H1 (cell line): ENCODE data around the gene FKBP6. TPM values are rescaled to one million over a fixed set of nuclear protein-coding genes. Genes with fewer than 3 reads are reported as not detected.

Source experiments
- CTCF ChIA-PET: fragments of 300-600 bp; sonication (Branson Sonifier 250); formaldehyde crosslinking; loops from one replicate; lab custom pipeline; 2021; ENCODE audit not compliant: partially characterized antibody; lab: Charles Lee
- POLR2A ChIA-PET: fragments of 300-600 bp; sonication (Branson Sonifier 250); formaldehyde crosslinking; loops from one replicate; lab custom pipeline; 2021; ENCODE audit warnings: inconsistent platforms; ENCODE audit not compliant: partially characterized antibody; lab: Charles Lee
- DNase-seq, 2 experiments: peaks; one replicate each; pipeline versions ENCODE4 v3.0.0 to v3.0.0-alpha.2; 2010 to 2022; ENCODE audit warnings: low spot score in 2 of 2, low read depth in 1 of 2, mixed read lengths in 1 of 2
- FAIRE-seq: peaks from 2 replicates; lab custom pipeline; 2011; peaks lifted over from hg19 to GRCh38; lab: Jason Lieb, UNC
- H2AFZ ChIP-seq: 2 replicates; pipeline ENCODE4 v1.8.1; 2012; ENCODE audit warnings: low read length, inconsistent platforms
- H2AK5ac ChIP-seq: 2 replicates; pipeline ENCODE4 v1.6.1; 2013; ENCODE audit warnings: low read depth, low read length
- H2BK120ac ChIP-seq: replicated peaks from 2 replicates; pipeline ENCODE3; 2013; ENCODE audit warnings: low read depth, low read length, inconsistent platforms
- H2BK12ac ChIP-seq: 2 replicates; pipeline ENCODE4 v1.6.1; 2013; ENCODE audit warnings: low read depth, low read length
- H2BK15ac ChIP-seq: 2 replicates; pipeline ENCODE4 v1.6.1; 2013; ENCODE audit warnings: low read length
- H2BK20ac ChIP-seq: 2 replicates; pipeline ENCODE4 v1.6.1; 2013; ENCODE audit warnings: low read length
- H2BK5ac ChIP-seq: 2 replicates; pipeline ENCODE4 v1.6.1; 2013; ENCODE audit warnings: low read depth, low read length
- H3K14ac ChIP-seq: 2 replicates; pipeline ENCODE4 v1.6.1; 2013; ENCODE audit warnings: inconsistent platforms; ENCODE audit not compliant: insufficient read length
- H3K18ac ChIP-seq: 2 replicates; pipeline ENCODE4 v1.6.1; 2013; ENCODE audit warnings: low read length; ENCODE audit errors: extremely low read depth
- H3K23ac ChIP-seq: 2 replicates; pipeline ENCODE4 v1.6.1; 2013; ENCODE audit warnings: inconsistent platforms; ENCODE audit not compliant: insufficient read length
- H3K23me2 ChIP-seq: 2 replicates; pipeline ENCODE4 v1.6.1; 2013; ENCODE audit warnings: low read depth, low read length
- H3K27ac ChIP-seq: 2 replicates; pipeline ENCODE4 v1.6.1; 2011; ENCODE audit warnings: low read depth, low read length, inconsistent platforms
- H3K27me3 ChIP-seq, 4 experiments: replicated peaks in 1 of 4; 1 replicate in 1 of 4; 2 replicates in 3 of 4; pipeline versions ENCODE4 v1.6.1 to v1.8.1; 2011 to 2013; ENCODE audit warnings: low read length in 3 of 4, mild to moderate bottlenecking in 3 of 4, inconsistent platforms in 2 of 4, mixed read lengths in 2 of 4, moderate library complexity in 1 of 4; ENCODE audit not compliant: control insufficient read depth in 3 of 4, insufficient read depth in 3 of 4; ENCODE audit errors: extremely low read depth in 1 of 4
- H3K36me3 ChIP-seq, 4 experiments: 2 replicates each; pipeline versions ENCODE4 v1.6.1 to v1.8.1; 2011 to 2013; ENCODE audit warnings: mild to moderate bottlenecking in 4 of 4, low read length in 3 of 4, moderate library complexity in 2 of 4, control low read depth in 1 of 4, inconsistent platforms in 1 of 4; ENCODE audit not compliant: insufficient read depth in 4 of 4, control insufficient read depth in 2 of 4
- H3K4ac ChIP-seq: replicated peaks from 2 replicates; pipeline ENCODE3; 2013; ENCODE audit warnings: low read length, low read depth, mixed read lengths, inconsistent platforms; ENCODE audit not compliant: insufficient read length
- H3K4me1 ChIP-seq, 4 experiments: replicated peaks in 1 of 4; 1 replicate in 1 of 4; 2 replicates in 3 of 4; pipeline versions ENCODE4 v1.6.1 to v1.8.1; 2011 to 2013; ENCODE audit warnings: low read length in 3 of 4, inconsistent platforms in 2 of 4, mixed read lengths in 1 of 4; ENCODE audit not compliant: insufficient read depth in 4 of 4, control insufficient read depth in 3 of 4
- H3K4me2 ChIP-seq, 2 experiments: 2 replicates each; pipeline versions ENCODE4 v1.6.1 to v1.8.1; 2011 to 2013; ENCODE audit warnings: low read depth in 2 of 2, low read length in 2 of 2, control low read depth in 1 of 2, inconsistent platforms in 1 of 2, mild to moderate bottlenecking in 1 of 2; ENCODE audit not compliant: insufficient read depth in 1 of 2
- H3K4me3 ChIP-seq, 4 experiments: fragments of 200-600, 300-600 bp in 1 of 4; sonication (generic), shearing (Covaris generic), sonication (Bioruptor Twin) in 1 of 4; 2 replicates each; pipeline versions ENCODE4 v1.5.1 to v1.8.1; 2011 to 2016; ENCODE audit warnings: low read length in 4 of 4, low read depth in 3 of 4, control low read depth in 2 of 4, inconsistent platforms in 2 of 4, mild to moderate bottlenecking in 2 of 4, mixed read lengths in 1 of 4, moderate library complexity in 1 of 4; ENCODE audit not compliant: insufficient read depth in 2 of 4; ENCODE audit errors: extremely low read depth in 1 of 4
- H3K56ac ChIP-seq: replicated peaks from 2 replicates; pipeline ENCODE3; 2013; ENCODE audit warnings: low read depth, mild to moderate bottlenecking, mixed read lengths, low read length, inconsistent platforms; ENCODE audit not compliant: insufficient read length
- H3K79me1 ChIP-seq: 2 replicates; pipeline ENCODE4 v1.6.1; 2013; ENCODE audit warnings: low read depth, low read length, control low read depth
- H3K79me2 ChIP-seq, 2 experiments: 2 replicates each; pipeline versions ENCODE4 v1.6.1 to v1.8.1; 2012 to 2013; ENCODE audit warnings: low read length in 2 of 2, mild to moderate bottlenecking in 2 of 2, inconsistent platforms in 1 of 2; ENCODE audit not compliant: insufficient read depth in 2 of 2, control insufficient read depth in 1 of 2
- H3K9ac ChIP-seq, 4 experiments: replicated peaks in 1 of 4; 1 replicate in 1 of 4; 2 replicates in 3 of 4; pipeline versions ENCODE4 v1.6.1 to v1.8.1; 2011 to 2013; ENCODE audit warnings: low read depth in 3 of 4, low read length in 3 of 4, control low read depth in 2 of 4, mild to moderate bottlenecking in 2 of 4, moderate library complexity in 2 of 4, inconsistent platforms in 1 of 4; ENCODE audit errors: extremely low read depth in 1 of 4
- H3K9me3 ChIP-seq, 2 experiments: 2 replicates each; pipeline versions ENCODE4 v1.6.1 to v1.8.1; 2012 to 2013; ENCODE audit warnings: mild to moderate bottlenecking in 2 of 2, moderate library complexity in 2 of 2, control low read depth in 1 of 2, inconsistent platforms in 1 of 2, low read depth in 1 of 2, low read length in 1 of 2, mixed read lengths in 1 of 2; ENCODE audit not compliant: insufficient read depth in 2 of 2
- H4K20me1 ChIP-seq, 2 experiments: replicated peaks in 1 of 2; 2 replicates each; pipeline versions ENCODE3 to v1.8.1; 2011 to 2013; ENCODE audit warnings: inconsistent platforms in 2 of 2, low read length in 2 of 2, mild to moderate bottlenecking in 1 of 2; ENCODE audit not compliant: insufficient read depth in 2 of 2, control insufficient read depth in 1 of 2
- H4K5ac ChIP-seq: 2 replicates; pipeline ENCODE4 v1.6.1; 2013; ENCODE audit warnings: low read length, low read depth, mixed read lengths, inconsistent platforms; ENCODE audit not compliant: insufficient read length
- H4K8ac ChIP-seq: 2 replicates; pipeline ENCODE4 v1.8.0; 2013; ENCODE audit warnings: mild to moderate bottlenecking, moderate library complexity, low read length, inconsistent platforms; ENCODE audit not compliant: insufficient read depth; ENCODE audit errors: extremely low read depth
- H4K91ac ChIP-seq: replicated peaks from 2 replicates; pipeline ENCODE3; 2013; ENCODE audit warnings: low read length, mixed read lengths, inconsistent platforms; ENCODE audit not compliant: insufficient read length
- RNF2 ChIP-seq: fragments of 200-900, 300-1000 bp; sonication (generic); IDR thresholded peaks from 2 replicates; pipeline ENCODE4 v1.7.1; 2016; ENCODE audit warnings: borderline replicate concordance, low read depth, mild to moderate bottlenecking, antibody characterized with exemption, low read length; ENCODE audit not compliant: poor library complexity, severe bottlenecking; ENCODE audit errors: missing control alignments
- SIX5 ChIP-seq: IDR thresholded peaks from 2 replicates; pipeline ENCODE4 v1.6.1; 2011; ENCODE audit warnings: mild to moderate bottlenecking, low read depth, low read length
- TAF1 ChIP-seq: IDR thresholded peaks from 2 replicates; pipeline ENCODE4 v1.6.1; 2011; ENCODE audit warnings: mild to moderate bottlenecking, low read depth, low read length
- WGBS, 2 experiments: shearing (Covaris generic) in 1 of 2; methylation state at CpG; one replicate each; pipeline versions ENCODE4 v1.1.6 to v1.1.7; 2013 to 2015; ENCODE audit warnings: low lambda C conversion rate in 2 of 2, mixed read lengths in 2 of 2, inconsistent platforms in 1 of 2, low coverage in 1 of 2, missing lambda C conversion rate in 1 of 2; ENCODE audit not compliant: insufficient replicate concordance in 2 of 2, insufficient coverage in 1 of 2, insufficient read length in 1 of 2; ENCODE audit errors: extremely low coverage in 1 of 2, missing lambda C conversion rate in 1 of 2; 5-methylcytosine and 5-hydroxymethylcytosine counted together
- polyA plus RNA-seq, 7 experiments: library from polyadenylated mRNA; depleted of rRNA in 3 of 7; stranded (reverse) in 5 of 7; unstranded in 2 of 7; fragments of >200 nt in 5 of 7; fragments of 200-250 nt in 2 of 7; gene quantifications; 1 replicate in 5 of 7; 2 replicates in 1 of 7; 4 replicates in 1 of 7; pipeline versions ENCODE4 v1.2.1 to v1.2.3, GENCODE V29; 2011 to 2013; ENCODE audit warnings: missing spikeins in 2 of 7, mixed read lengths in 2 of 7
- total RNA-seq: library from RNA; stranded (reverse); fragmentation: NEBNext Ultra II Directional; extraction: Animal tissue kit (Norgen Biotek cat#: 25700); gene quantifications from 2 replicates; pipeline ENCODE4 v1.2.1, GENCODE V29; 2021
- TF ChIP-seq, protein P1 (sequence below): IDR thresholded peaks from 2 replicates; pipeline ENCODE4 v1.6.1; 2012; ENCODE audit warnings: low read length, inconsistent platforms

Gene FKBP6
- total and polyA plus RNA-seq, 2 of the 8 experiments (the other 6 are each of a cell fraction or from before 2014, with no cell fraction given), result 0.14 to 0.19 TPM

DNA sequence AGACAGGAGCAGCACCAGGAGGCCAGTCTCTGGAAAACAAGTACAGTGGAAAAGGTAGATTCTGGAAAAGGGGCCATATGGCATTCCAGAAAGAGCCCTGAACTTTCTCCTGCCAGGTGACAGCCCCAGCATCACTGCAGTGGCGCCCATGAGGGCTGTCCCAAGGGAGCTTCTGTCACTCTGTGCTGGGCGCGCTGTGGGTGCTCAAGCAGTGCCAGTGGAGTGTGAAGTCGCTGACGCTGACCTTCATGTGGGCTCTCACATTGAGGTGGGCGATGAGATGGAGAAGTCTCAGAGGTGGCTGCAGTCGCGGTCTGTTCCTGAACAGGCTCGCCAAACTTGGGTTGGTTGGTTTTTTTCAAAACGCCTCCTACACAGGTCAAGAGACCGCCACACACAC is 38.2 kb downstream of the FKBP6 start:
- Histone ChIP-seq H2AFZ (no peak overlapping the region), H3K23me2 (no peaks in the 10 kb centered on the region), H3K4ac (no peak overlapping the region), H2BK120ac (no peak overlapping the region), H3K27ac (no peak overlapping the region), H4K5ac (no peak overlapping the region), H3K18ac (no peak overlapping the region), H2BK20ac (no peak overlapping the region), H4K8ac (no peak overlapping the region), H2BK5ac (no peak overlapping the region), H3K14ac (no peak overlapping the region), H3K79me2 (no peaks in the 10 kb centered on the region), H3K4me2 (no peak overlapping the region), H4K20me1 (peaks cover 0 to 2% of the 10 kb centered on the region in 2 experiments), H3K9me3 (no peaks in the 10 kb centered on the region), H3K9ac (no peak overlapping the region), H3K23ac (no peak overlapping the region), H3K56ac (no peak overlapping the region), H3K27me3 (no peaks in the 10 kb centered on the region), H3K4me3 (no peak overlapping the region), H2BK12ac (no peak overlapping the region), H3K79me1 (no peaks in the 10 kb centered on the region), H2AK5ac (no peak overlapping the region), H4K91ac (no peak overlapping the region), H2BK15ac (no peak overlapping the region), H3K4me1 (no peaks in the 10 kb centered on the region), H3K36me3 (no peaks in the 10 kb centered on the region)
- ChIA-PET CTCF (interaction anchor here (1.0 kb wide), 1 partner anchor 24 kb away, joined by 4 read pairs; no protein-coding TSS in a partner anchor), POLR2A (no interaction called here)
- WGBS, 2 experiments, result 92% methylated on average over 11 of the region's 11 CpGs; no CpG with 5 or more reads in 1 of the 2 experiments
- TF ChIP-seq SIX5 (no peak), TAF1 (no peak), RNF2 (no peak)
- TF ChIP-seq, protein P1, sequence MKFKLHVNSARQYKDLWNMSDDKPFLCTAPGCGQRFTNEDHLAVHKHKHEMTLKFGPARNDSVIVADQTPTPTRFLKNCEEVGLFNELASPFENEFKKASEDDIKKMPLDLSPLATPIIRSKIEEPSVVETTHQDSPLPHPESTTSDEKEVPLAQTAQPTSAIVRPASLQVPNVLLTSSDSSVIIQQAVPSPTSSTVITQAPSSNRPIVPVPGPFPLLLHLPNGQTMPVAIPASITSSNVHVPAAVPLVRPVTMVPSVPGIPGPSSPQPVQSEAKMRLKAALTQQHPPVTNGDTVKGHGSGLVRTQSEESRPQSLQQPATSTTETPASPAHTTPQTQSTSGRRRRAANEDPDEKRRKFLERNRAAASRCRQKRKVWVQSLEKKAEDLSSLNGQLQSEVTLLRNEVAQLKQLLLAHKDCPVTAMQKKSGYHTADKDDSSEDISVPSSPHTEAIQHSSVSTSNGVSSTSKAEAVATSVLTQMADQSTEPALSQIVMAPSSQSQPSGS, result no peak
- FAIRE-seq (no peak), DNase-seq (no peak)
